AG20443 (cell line): Measurements from ENCODE around the gene SHLD1.

Experiments used
- DNase-seq: peaks from one replicate; pipeline ENCODE4 v3.0.0; 2012; ENCODE audit warnings: low spot score, mixed read lengths

The SHLD1 gene

GRCh38 chr20:5848711-5849505 is 98.7 kb downstream of the SHLD1 start:
- DNase-seq, result peak; percentile 29

- no peak for DNase-seq
These were observed 105.7 kb downstream of the SHLD1 start for GRCh38 chr20:5855939-5856338.

GRCh38 chr20:5859608-5860007 is 109.4 kb downstream of the SHLD1 start:
- peak; percentile 33 for DNase-seq

- DNase-seq, result no peak
These were observed 112.5 kb downstream of the SHLD1 start for GRCh38 chr20:5862703-5863039.

- peak; percentile 58 for DNase-seq
These were observed 113.0 kb downstream of the SHLD1 start for GRCh38 chr20:5863040-5863833.

GRCh38 chr20:5864428-5864827 is 114.2 kb downstream of the SHLD1 start:
- DNase-seq, result no peak

- peak; percentile 30 for DNase-seq
These were observed 114.8 kb downstream of the SHLD1 start for GRCh38 chr20:5864873-5865587.

- no peak for DNase-seq
These were observed 115.4 kb downstream of the SHLD1 start for GRCh38 chr20:5865604-5866003.

- no peak for DNase-seq
These were observed 120.4 kb downstream of the SHLD1 start for GRCh38 chr20:5870568-5870981.

- no peak for DNase-seq
These were observed 121.5 kb downstream of the SHLD1 start for GRCh38 chr20:5871459-5872410.

- DNase-seq, result no peak
These were observed 126.9 kb downstream of the SHLD1 start for GRCh38 chr20:5877128-5877527.

GRCh38 chr20:5880326-5880725 is 130.1 kb downstream of the SHLD1 start:
- DNase-seq, result no peak

GRCh38 chr20:5881703-5882102 is 131.5 kb downstream of the SHLD1 start:
- no peak for DNase-seq

GRCh38 chr20:5882166-5882565 is 132.0 kb downstream of the SHLD1 start:
- DNase-seq, result no peak

GRCh38 chr20:5884465-5885335 is 134.5 kb downstream of the SHLD1 start:
- no peak for DNase-seq

GRCh38 chr20:5885866-5886265 is 135.7 kb downstream of the SHLD1 start:
- DNase-seq, result no peak

- DNase-seq, result no peak
These were observed 136.6 kb downstream of the SHLD1 start for GRCh38 chr20:5886788-5887187.

GRCh38 chr20:5887386-5887785 is 137.2 kb downstream of the SHLD1 start:
- DNase-seq, result no peak

- no peak for DNase-seq
These were observed 137.8 kb downstream of the SHLD1 start for GRCh38 chr20:5888041-5888440.

- DNase-seq, result no peak
These were observed 140.7 kb downstream of the SHLD1 start for GRCh38 chr20:5890773-5891441.
